Measurements from ENCODE around the gene PARD6B.
"Not testable (repeated sequence)": the region's sequence is repeated elsewhere in the genome, so short reads cannot be mapped to it uniquely, and the experiment has no call there.

Gene PARD6B

GRCh38 chr20:50693001-50693400, 38.4 kb upstream of the PARD6B start:
- no peak overlapping the region for H3K27ac ChIP-seq (ENCODE audit: low read length)
- no peaks in the 10 kb centered on the region; the same call in 1 of the 2 replicates for H4K20me1 ChIP-seq (ENCODE audit: insufficient read depth, low read length)
- H3K9ac ChIP-seq (ENCODE audit: low read depth, low read length): no peak overlapping the region
- ATAC-seq (ENCODE audit: insufficient read depth, low read depth): no peak
- H3K79me2 ChIP-seq (ENCODE audit: insufficient read depth, low read length): no peaks in the 10 kb centered on the region
- TF ChIP-seq EZH2 (IDR thresholded peaks at IDR 0.05; ENCODE audit: borderline replicate concordance, low read depth, low read length, severe bottlenecking) (no peak), CTCF (IDR thresholded peaks at IDR 0.05; ENCODE audit: borderline replicate concordance, extremely low read depth, low read length, poor library complexity, severe bottlenecking) (no peak)
- no peaks in the 10 kb centered on the region for H3K9me3 ChIP-seq (ENCODE audit: insufficient read depth, low read length, severe bottlenecking)
- H3K4me1 ChIP-seq (ENCODE audit: insufficient read depth, low read length): no peaks in the 10 kb centered on the region
- H3K36me3 ChIP-seq (ENCODE audit: insufficient read depth, low read length): no peaks in the 10 kb centered on the region
- no peak overlapping the region for H3K4me2 ChIP-seq (ENCODE audit: insufficient read depth, low read length)
- no peak overlapping the region for H3K4me3 ChIP-seq (ENCODE audit: low read depth in 1 of 2, low read length in 2 of 2)
- no peak for DNase-seq
- H3K27me3 ChIP-seq (ENCODE audit: insufficient read depth, low read length, poor library complexity): peaks cover 26% of the 10 kb centered on the region
- no peak overlapping the region for H2AFZ ChIP-seq (ENCODE audit: low read depth, low read length)

GRCh38 chr20:50694379-50695134, 36.8 kb upstream of the PARD6B start:
- H3K4me3 ChIP-seq (ENCODE audit: low read depth in 1 of 2, low read length in 2 of 2): no peak overlapping the region
- TF ChIP-seq EZH2 (IDR thresholded peaks at IDR 0.05; ENCODE audit: borderline replicate concordance, low read depth, low read length, severe bottlenecking): no peak
- TF ChIP-seq CTCF (IDR thresholded peaks at IDR 0.05; ENCODE audit: borderline replicate concordance, extremely low read depth, low read length, poor library complexity, severe bottlenecking): no peak
- H2AFZ ChIP-seq (ENCODE audit: low read depth, low read length): no peak overlapping the region
- H4K20me1 ChIP-seq (ENCODE audit: insufficient read depth, low read length): peaks cover 3% of the 10 kb centered on the region; the same call in 1 of the 2 replicates
- no peak overlapping the region for H3K4me2 ChIP-seq (ENCODE audit: insufficient read depth, low read length)
- H3K9ac ChIP-seq (ENCODE audit: low read depth, low read length): no peak overlapping the region
- H3K27ac ChIP-seq (ENCODE audit: low read length): no peak overlapping the region
- no peaks in the 10 kb centered on the region for H3K4me1 ChIP-seq (ENCODE audit: insufficient read depth, low read length)
- H3K27me3 ChIP-seq (ENCODE audit: insufficient read depth, low read length, poor library complexity): peaks cover 20% of the 10 kb centered on the region
- no peaks in the 10 kb centered on the region for H3K79me2 ChIP-seq (ENCODE audit: insufficient read depth, low read length)
- no peaks in the 10 kb centered on the region for H3K36me3 ChIP-seq (ENCODE audit: insufficient read depth, low read length)
- DNase-seq (no peak), ATAC-seq (ENCODE audit: insufficient read depth, low read depth) (no peak)
- no peaks in the 10 kb centered on the region for H3K9me3 ChIP-seq (ENCODE audit: insufficient read depth, low read length, severe bottlenecking)

DNA sequence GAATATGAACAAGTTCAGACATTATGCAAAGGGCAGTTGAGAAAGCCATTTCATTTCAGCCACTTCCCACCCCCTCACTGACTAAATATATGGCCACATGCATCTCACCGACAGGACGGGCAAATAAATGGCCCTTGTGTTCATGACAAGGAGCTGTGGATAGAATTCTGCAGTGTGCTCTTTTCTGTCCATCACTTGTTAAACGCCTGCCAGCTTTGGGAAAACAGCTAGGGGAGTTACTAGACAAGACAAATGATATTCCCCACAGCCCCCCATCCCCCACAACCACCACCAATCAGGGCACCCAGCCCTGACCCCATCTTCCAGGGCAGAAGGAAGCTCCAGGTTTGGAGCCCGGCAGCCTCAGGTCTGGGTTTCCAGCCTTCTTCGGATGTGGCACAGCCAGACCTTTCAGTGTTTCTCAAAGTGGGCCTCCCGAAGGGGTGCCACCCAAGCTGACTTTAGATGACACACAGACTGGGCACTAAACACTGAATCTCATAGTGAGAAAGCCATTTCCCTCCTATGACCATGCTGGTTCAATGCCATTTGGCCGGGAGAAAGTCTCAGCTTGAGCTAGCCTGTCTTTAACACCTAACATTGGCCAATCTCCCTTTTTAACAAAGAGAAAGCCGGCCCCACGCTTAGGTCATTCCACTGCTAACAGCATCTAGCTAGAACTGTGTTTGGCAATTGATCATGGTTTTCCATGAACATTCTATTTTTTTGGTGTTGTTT, 36.1 kb upstream of the PARD6B start:
- no peak overlapping the region for H3K9ac ChIP-seq (ENCODE audit: low read depth, low read length)
- no peak overlapping the region for H3K27ac ChIP-seq (ENCODE audit: low read length)
- H2AFZ ChIP-seq (ENCODE audit: low read depth, low read length): no peak overlapping the region

GRCh38 chr20:50698255-50698654, 33.1 kb upstream of the PARD6B start:
- H3K4me3 ChIP-seq (ENCODE audit: low read depth in 1 of 2, low read length in 2 of 2); H3K4me2 ChIP-seq (ENCODE audit: insufficient read depth, low read length); H3K79me2 ChIP-seq (ENCODE audit: insufficient read depth, low read length); H3K27ac ChIP-seq (ENCODE audit: low read length); H3K9ac ChIP-seq (ENCODE audit: low read depth, low read length); H3K9me3 ChIP-seq (ENCODE audit: insufficient read depth, low read length, severe bottlenecking); H3K4me1 ChIP-seq (ENCODE audit: insufficient read depth, low read length); H4K20me1 ChIP-seq (ENCODE audit: insufficient read depth, low read length); ATAC-seq (ENCODE audit: insufficient read depth, low read depth); H3K36me3 ChIP-seq (ENCODE audit: insufficient read depth, low read length); H3K27me3 ChIP-seq (ENCODE audit: insufficient read depth, low read length, poor library complexity); H2AFZ ChIP-seq (ENCODE audit: low read depth, low read length); DNase-seq: not testable (repeated sequence)

More for the DNA sequence above, 36.1 kb upstream of the PARD6B start:
- DNase-seq (no peak), ATAC-seq (ENCODE audit: insufficient read depth, low read depth) (no peak)
- H4K20me1 ChIP-seq (ENCODE audit: insufficient read depth, low read length): peaks cover 3% of the 10 kb centered on the region; the same call in 1 of the 2 replicates
- no peaks in the 10 kb centered on the region for H3K4me1 ChIP-seq (ENCODE audit: insufficient read depth, low read length)
- H3K79me2 ChIP-seq (ENCODE audit: insufficient read depth, low read length): no peaks in the 10 kb centered on the region
- no peaks in the 10 kb centered on the region for H3K9me3 ChIP-seq (ENCODE audit: insufficient read depth, low read length, severe bottlenecking)
- H3K36me3 ChIP-seq (ENCODE audit: insufficient read depth, low read length): no peaks in the 10 kb centered on the region
- no peak overlapping the region for H3K4me3 ChIP-seq (ENCODE audit: low read depth in 1 of 2, low read length in 2 of 2)
- H3K4me2 ChIP-seq (ENCODE audit: insufficient read depth, low read length): no peak overlapping the region
- TF ChIP-seq EZH2 (IDR thresholded peaks at IDR 0.05; ENCODE audit: borderline replicate concordance, low read depth, low read length, severe bottlenecking) (no peak), CTCF (IDR thresholded peaks at IDR 0.05; ENCODE audit: borderline replicate concordance, extremely low read depth, low read length, poor library complexity, severe bottlenecking) (no peak)
- H3K27me3 ChIP-seq (ENCODE audit: insufficient read depth, low read length, poor library complexity): peaks cover 20% of the 10 kb centered on the region
